ENCODE measurements around the gene PTPRN2. TPM values are rescaled to one million over a fixed set of nuclear protein-coding genes. Genes with fewer than 3 reads are reported as not detected.

PTPRN2 gene
- total RNA-seq, 1 experiment from 2014 or later = 2.1 TPM

- ATAC-seq = no peak
- intact Hi-C loops (cut with micrococcal nuclease) = no loop called here
- RAD21 ChIA-PET (ENCODE audit: low non-redundant PET in 1 of 2, low total read pairs in 2 of 2, uncharacterized antibody in 2 of 2, unreplicated experiment in 2 of 2) = no interaction called here
Observed at GRCh38 chr7:157779206-157779605, 808.4 kb downstream of the PTPRN2 start.

More at GRCh38 chr7:157779206-157779605, 808.4 kb downstream of the PTPRN2 start:
- no peaks in the 10 kb centered on the region for H3K9me2 ChIP-seq (ENCODE audit: insufficient read depth)
- H3K27me3 ChIP-seq (ENCODE audit: insufficient read depth, low read length) = peaks cover 13% of the 10 kb centered on the region; the same call in 1 of the 2 replicates
- no peak overlapping the region for H3K9ac ChIP-seq (ENCODE audit: low read length)
- H3K4me3 ChIP-seq (replicated peaks in 1 of 2; ENCODE audit: low read depth in 1 of 2, low read length in 2 of 2) = no peak overlapping the region
- H3K36me3 ChIP-seq (ENCODE audit: control insufficient read depth in 1 of 2, insufficient read depth in 2 of 2, low read length in 2 of 2) = no peaks in the 10 kb centered on the region
- no peak for DNase-seq (ENCODE audit: low read depth, low spot score)
- TF ChIP-seq EZH2 (IDR thresholded peaks at IDR 0.05) (no peak), ZNF274 (IDR thresholded peaks at IDR 0.05; ENCODE audit: low read depth, low read length) (no peak), JUND (IDR thresholded peaks at IDR 0.05) (no peak), SIN3A (IDR thresholded peaks at IDR 0.05; ENCODE audit: low read depth) (no peak), CEBPB (IDR thresholded peaks at IDR 0.05; ENCODE audit: low read depth) (no peak), YY1 (IDR thresholded peaks at IDR 0.05; ENCODE audit: extremely low read depth, insufficient replicate concordance, low read depth, low read length) (no peak), ZFX (IDR thresholded peaks at IDR 0.05) (no peak), EZH2phosphoT487 (IDR thresholded peaks at IDR 0.05; ENCODE audit: borderline replicate concordance) (no peak), RAD21 (IDR thresholded peaks at IDR 0.05; ENCODE audit: low read depth) (no peak), SP1 (IDR thresholded peaks at IDR 0.05; ENCODE audit: low read depth) (no peak), ATF3 (IDR thresholded peaks at IDR 0.05) (no peak), REST (IDR thresholded peaks at IDR 0.05; ENCODE audit: low read depth) (no peak), POLR2AphosphoS5 (IDR thresholded peaks at IDR 0.05; ENCODE audit: low read depth, low read length) (no peak), MAX (IDR thresholded peaks at IDR 0.05) (no peak), CBX3 (IDR thresholded peaks at IDR 0.05; ENCODE audit: low read depth) (no peak), ELF1 (IDR thresholded peaks at IDR 0.05; ENCODE audit: borderline replicate concordance, low read depth) (no peak), CTCF (IDR thresholded peaks at IDR 0.05 in 2 of 3, conservative IDR thresholded peaks at IDR 0.05 in 1 of 3; ENCODE audit: borderline replicate concordance in 1 of 3, insufficient read depth in 1 of 3, low read depth in 2 of 3, low read length in 2 of 3) (no peak), TCF7L2 (IDR thresholded peaks at IDR 0.05; ENCODE audit: borderline replicate concordance, extremely low read depth, insufficient read depth, insufficient read length) (no peak)
- H3K27ac ChIP-seq (ENCODE audit: low read depth, low read length) = no peak overlapping the region
- no peaks in the 10 kb centered on the region for H3K9me3 ChIP-seq (ENCODE audit: control insufficient read depth in 1 of 2, insufficient read depth in 1 of 2, low read depth in 1 of 2, low read length in 2 of 2)
- H2AFZ ChIP-seq (ENCODE audit: low read depth, low read length, poor library complexity, severe bottlenecking) = no peak overlapping the region
- H4K20me1 ChIP-seq (ENCODE audit: insufficient read depth) = no peaks in the 10 kb centered on the region
- ChIA-PET CTCF (no interaction called here), POLR2A (no interaction called here)
- H3K4me2 ChIP-seq (ENCODE audit: low read length) = no peak overlapping the region
- no peaks in the 10 kb centered on the region for H3K79me2 ChIP-seq (ENCODE audit: insufficient read depth, low read length)
- no peaks in the 10 kb centered on the region for H3K4me1 ChIP-seq (ENCODE audit: control insufficient read depth in 1 of 2, insufficient read depth in 2 of 2, low read length in 2 of 2)
- BruUV-seq (replicated peaks) = no TSS peak
